HTR-8/SVneo (cell line): ENCODE results near the gene RRBP1.

Experiments used
- DNase-seq: peaks from one replicate; pipeline ENCODE4 v3.0.0; 2011; ENCODE audit warnings: low spot score, mixed read lengths; ENCODE audit not compliant: insufficient read length
- FAIRE-seq: peaks from 2 replicates; lab custom pipeline; 2011; peaks lifted over from hg19 to GRCh38; lab: Jason Lieb, UNC

The RRBP1 gene

DNA sequence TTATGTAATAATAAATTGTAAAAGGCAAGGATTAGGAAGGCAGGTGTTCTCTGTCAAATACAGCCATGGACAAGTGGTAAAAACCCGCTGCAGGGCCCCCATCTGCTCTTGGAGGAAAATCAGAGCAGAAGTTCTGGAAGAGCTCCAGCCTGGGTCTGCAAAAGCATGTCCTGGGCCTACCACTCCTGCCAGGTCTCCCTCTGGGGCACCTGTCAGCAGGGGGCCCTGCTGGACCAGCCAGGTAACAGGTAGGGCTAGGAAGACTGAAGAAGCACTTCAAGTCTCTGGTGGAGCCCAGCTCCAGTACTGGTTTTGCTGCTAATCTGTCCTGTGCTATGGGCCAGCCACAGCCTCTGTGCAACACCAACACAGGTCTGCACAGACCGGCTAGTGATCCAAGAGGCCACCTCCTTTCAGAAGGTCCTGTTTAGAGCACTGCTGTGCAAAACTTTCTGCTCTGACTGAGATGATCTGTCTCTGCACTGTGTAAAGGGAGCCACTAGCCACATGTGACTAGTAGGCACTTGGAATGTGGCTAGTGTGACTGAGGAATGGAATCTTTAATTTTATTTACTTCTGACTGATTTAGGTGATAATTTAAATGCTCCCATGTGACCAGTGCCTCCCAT, 30.2 kb downstream of the RRBP1 start:
- DNase-seq: no peak
- FAIRE-seq: no peak

DNA sequence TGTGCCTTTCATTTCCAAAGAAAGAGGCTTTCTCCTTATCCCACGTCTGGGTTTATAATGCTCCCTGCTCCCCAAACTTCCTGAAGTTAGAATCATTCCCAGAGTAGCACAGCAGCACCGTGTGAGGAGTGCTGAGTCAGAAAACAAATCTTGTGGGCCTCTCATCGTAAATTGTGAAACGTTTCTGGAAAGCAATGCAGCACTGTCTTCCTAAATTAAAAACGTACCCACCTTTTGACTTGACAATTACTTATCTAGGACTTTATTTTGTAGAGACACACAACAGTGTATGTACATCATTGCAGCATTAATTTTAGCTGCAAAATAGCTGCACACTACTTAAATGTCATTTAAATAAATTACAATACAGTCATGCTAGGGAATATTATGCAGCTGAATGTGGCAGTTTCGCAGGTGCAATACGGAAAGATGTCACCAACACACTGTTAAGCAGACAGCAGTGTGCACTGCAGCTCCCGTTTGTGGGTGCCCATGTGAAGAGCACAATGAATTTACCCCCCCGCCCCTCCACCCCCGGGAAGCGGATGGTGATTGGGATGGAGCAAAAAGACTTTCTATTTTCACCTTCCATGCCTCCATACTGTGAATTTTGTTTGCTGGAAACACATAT, 30.8 kb downstream of the RRBP1 start:
- DNase-seq (no peak), FAIRE-seq (no peak)

DNA sequence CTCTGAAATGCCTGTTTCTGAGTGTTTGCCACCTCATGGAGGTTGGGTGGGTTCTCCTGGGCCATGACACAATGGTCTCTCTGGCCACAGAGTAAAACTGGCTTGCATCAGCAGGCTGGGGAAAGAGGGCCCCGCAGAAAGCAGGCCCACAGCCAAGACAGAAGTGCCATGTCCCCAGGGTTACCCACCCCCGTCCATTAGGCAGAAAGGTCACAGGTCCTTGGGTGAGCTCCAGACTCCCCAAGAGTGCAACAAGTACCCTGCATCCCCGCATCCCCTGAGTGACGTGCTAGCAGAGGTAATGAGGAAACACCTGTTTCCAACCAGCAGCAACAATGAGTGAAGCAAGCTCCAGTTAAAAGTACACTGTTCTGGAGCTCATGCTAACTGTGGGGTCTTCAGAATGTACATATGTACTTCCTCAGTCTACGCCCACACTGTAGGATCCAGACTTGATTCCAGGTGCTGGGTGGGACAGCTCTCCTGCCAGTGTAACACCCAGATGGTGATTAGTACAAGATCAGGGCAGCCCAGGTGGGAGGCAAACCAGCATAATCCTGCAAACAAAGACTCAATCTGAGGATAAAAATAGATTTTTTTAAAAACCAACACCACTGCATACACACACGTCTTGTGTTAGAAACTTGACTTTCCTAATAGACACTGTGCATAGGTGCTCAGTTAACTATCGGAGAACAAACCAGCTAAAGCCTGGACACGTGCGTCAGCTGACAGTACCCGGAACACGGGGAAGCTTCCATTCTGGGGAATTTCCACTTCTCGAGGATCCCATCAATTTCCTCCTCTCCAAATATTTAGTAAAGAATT, 31.5 kb downstream of the RRBP1 start:
- no peak for DNase-seq
- FAIRE-seq: no peak

DNA sequence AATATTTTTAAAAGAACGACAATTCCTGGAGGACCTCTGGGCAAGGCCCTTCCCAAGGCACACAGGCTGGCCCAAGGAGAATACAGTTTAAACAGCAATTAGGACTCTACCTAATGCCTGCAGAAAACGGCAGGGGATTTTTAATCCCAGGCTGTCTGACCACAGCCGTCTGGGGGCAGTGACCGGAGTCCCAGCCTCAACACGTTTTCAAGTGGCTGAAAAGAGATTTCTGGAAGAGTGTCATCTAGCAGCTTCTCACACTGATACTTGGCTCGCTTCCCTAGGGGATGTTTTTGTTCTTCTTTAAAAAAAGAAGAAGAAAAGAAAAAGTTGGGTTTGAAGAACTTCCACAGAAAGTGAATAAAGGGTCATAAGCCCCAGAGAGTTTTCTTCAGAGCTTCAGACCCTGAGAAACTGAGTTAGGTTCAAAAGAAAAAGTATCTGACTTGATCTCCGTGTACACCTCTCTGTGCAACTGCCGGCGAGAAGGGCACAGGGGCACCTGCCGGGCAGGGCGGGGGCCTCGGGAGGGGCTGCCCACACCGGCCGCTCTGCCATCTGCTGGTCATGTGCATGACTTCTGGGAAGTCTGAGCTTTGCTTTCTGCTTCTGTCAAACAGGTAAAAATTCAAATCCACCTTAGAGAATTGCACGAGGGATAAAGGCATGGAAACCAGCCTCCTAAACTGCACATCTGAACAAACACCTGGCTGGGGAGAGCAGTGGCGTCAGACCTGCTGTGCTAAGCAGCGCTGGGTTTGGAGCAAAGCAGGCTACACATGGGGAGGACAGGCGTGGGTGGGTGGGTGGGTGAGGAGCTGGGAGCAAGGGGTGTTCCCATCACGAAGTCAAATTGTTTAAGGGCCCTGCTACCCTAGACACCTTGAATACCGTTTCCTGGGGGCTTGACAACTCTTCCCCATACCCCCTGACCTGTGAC, 33.0 kb downstream of the RRBP1 start:
- no peak for DNase-seq
- FAIRE-seq: no peak

DNA sequence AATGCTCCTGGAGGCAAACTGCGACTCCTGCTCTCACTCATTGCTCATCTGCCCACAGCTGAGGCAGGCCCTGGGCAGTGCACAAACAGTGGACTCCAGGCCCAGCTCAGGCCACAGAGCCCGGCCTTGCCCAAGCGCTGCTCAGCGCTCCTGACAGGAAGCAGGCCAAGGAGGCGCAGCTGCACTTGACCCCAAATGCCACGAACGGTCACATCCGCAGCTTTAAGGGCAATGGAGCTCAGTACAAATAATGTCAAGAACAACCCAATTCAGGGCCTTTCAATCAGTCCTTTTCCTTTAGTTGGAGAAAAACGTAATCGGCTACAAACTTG, 33.8 kb downstream of the RRBP1 start:
- DNase-seq (no peak), FAIRE-seq (no peak)

DNA sequence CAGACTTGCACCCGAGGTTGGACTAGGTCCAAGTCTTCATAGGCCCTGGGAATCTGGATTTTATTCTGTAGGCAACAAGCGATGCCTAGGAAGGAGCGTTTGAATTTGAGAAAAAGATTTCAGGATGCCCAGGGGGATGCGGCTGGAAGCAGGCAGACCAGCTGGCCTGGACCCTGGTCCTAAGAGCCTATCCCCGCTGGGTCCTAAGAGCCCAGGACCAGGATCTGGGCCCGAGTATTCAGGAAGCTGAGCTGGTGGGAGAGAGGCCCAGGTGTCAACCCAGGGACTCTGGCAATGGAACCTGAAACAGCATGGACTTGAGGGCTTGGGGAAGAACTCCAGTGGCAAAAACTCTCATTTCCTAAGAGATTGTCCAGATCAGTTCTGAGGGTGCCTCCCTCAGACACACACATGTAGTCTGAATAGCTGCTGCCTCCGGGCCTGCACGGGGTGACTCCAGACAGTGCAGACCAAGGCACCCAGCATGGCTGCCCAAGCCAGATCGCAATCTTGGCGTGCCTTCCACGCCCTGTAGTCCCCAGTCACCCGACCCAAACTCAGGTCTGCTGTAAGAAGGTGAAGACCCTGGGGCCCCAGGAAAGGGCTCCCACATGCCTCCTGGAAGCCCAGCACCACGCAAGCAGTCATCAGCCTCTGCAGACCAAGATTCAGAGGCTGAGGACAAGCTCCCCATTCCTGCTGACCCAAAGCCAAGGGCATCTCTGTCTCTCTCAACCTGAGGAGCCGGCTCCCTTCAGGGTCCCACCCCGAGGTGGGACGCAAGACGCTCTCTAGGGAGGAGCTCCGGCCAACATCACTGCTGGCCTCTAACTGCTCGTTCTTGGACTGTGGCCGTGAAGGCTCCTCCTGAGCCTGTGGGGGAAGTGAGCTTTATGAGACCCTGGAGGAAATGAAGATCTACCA, 34.4 kb downstream of the RRBP1 start:
- no peak for FAIRE-seq
- no peak for DNase-seq

DNA sequence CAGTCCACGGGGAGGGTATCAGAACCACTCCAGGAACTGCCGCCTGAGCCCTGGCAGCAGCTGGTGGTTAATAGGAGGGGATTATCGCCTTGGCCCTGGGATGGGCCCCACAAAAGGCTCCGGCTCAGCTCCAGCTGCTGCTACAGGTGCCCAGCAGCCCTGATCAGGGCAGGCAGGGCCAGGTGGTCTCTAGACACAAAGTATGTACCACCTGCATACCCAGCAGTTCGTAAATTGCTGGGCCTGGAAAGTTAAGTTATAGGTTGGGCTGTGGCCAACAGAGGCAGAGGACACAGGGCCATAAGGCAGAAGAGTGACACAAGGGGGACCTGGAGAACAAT, 35.1 kb downstream of the RRBP1 start:
- no peak for DNase-seq

DNA sequence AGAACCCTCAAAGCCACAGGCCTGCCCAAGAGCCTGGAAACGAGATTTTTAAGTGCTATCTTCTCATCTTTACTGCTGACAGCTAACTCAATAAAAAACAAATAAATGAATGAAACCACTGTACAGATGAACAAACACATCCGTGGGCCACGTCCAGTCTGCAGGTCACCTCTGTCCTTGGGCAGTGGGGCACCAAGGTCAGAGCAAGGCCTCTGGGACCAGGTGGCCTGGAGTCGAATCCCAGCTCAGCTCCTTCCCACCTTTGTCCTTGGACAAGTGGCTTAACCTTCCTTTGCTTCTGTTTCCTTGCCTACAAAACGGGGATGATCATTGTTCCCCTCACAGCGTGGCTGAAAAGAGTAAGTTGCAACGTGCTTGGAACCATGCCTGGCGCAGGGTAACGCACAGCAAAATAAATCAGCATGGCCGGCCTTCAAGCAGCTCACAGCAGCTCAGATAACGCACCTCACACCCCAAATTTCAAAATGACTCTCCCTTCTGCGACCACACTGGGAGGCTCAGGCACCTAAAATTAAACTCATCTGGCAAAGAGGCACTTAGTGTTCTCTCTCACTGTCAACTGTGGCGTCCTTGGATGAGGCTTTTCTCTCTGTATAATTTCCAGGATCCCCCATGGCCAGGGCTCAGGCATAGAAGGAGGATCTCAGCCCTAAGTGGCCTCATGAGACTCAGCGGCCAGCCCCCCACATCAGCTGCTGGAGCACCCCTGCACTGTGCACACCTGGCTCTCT, 35.7 kb downstream of the RRBP1 start:
- FAIRE-seq (no peak), DNase-seq (no peak)

More for the DNA sequence above, 35.1 kb downstream of the RRBP1 start:
- FAIRE-seq: no peak

DNA sequence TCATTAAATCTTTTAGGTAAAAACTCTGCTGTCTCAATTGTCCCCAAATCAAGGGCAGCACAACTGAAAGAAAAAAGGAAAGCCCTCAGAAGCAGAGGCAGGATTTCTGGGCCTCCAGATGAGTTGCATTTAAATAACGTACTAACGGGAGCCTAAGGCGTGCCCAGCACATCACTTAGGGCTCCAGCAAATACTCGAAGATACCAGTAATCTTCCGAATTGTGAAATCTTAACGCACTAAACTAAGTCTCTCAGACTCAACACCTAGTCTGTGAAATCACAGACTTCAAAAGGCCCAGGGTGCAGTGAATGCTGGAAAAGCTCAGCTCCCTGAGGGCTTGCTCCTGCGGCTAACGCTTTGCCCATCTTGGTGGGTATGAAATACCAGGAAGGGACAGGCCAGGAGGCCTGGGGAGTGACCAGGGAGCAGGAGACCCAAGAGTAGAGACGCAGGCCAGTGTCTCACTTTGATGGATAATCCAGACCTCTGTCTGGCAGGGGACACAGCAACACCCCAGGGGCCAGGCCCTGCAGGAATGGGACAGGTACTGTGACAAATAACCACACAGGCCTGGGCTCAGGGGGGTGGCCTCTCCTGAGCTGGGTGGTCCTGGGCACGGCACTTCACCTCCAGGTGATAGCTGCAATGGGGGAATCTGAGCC, 36.4 kb downstream of the RRBP1 start:
- no peak for DNase-seq
- no peak for FAIRE-seq

DNA sequence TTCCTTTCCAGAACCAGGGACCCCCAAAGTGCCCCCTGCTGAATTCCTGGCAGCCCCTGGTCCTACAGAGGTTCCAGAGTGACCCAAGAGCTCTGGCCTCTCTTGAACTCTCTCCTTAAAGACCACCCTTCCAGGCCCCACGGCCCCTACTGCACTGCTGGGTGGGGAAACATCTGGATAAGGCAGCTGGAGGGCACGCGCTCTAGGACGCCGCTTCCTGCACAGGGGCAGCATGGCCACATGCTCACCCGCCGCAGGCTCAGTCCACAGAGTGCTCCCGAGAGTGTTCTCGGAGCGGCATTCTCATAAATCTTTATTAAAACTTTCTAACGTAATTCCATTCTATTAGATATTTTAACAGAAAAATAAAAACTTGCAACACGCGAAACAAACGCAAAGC, 37.0 kb downstream of the RRBP1 start:
- no peak for DNase-seq
- no peak for FAIRE-seq

DNA sequence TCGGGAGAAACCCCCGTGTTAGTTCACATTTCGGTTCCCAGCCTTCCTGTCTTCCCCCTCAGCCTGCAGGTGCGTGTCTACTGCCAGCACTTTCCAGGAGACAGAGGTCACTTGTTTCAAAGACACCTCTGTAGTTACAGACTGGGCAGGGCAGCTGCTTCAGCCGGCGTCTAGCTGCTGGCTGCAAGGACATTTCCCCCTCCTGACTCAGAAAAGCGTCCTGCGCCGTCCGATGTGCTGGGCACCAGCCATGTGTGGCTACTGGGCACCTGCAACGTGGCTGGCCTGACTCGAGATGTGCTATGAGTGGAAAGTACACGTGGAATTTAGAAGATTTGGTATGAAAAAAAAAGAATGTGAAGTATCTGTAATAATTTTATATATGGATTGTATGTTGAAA, 37.6 kb downstream of the RRBP1 start:
- DNase-seq (no peak), FAIRE-seq (no peak)

DNA sequence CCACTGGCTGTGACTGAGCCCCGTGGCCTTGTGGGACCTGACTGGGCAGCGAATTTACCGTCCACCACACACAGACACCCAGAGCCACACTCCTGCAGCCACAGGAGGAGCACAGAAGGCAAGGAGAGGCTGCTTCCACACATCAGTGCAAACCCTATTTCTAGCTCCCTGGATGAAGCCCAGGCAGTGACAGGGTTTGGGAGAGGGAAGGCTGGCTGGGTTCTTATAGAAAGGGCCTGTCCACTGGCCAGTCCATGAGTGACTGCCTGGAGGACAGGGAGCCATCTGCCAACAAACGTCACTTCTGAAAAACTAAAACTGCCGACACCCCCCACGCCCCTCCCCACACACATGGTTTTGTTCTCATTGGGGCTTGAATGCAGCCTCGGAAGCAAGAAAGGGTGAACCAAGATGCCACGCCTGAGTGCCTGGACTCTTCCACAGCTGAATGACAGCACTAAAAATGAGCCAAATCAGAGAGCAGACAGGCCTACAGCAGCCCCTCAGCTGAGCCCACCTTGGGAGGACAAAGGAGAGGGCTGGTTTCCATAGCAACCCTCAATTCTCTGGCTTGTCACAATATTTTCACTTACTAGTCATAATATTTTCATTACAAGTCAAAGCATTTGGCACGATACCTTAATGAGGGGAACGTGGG, 38.4 kb downstream of the RRBP1 start:
- DNase-seq (no peak), FAIRE-seq (no peak)

DNA sequence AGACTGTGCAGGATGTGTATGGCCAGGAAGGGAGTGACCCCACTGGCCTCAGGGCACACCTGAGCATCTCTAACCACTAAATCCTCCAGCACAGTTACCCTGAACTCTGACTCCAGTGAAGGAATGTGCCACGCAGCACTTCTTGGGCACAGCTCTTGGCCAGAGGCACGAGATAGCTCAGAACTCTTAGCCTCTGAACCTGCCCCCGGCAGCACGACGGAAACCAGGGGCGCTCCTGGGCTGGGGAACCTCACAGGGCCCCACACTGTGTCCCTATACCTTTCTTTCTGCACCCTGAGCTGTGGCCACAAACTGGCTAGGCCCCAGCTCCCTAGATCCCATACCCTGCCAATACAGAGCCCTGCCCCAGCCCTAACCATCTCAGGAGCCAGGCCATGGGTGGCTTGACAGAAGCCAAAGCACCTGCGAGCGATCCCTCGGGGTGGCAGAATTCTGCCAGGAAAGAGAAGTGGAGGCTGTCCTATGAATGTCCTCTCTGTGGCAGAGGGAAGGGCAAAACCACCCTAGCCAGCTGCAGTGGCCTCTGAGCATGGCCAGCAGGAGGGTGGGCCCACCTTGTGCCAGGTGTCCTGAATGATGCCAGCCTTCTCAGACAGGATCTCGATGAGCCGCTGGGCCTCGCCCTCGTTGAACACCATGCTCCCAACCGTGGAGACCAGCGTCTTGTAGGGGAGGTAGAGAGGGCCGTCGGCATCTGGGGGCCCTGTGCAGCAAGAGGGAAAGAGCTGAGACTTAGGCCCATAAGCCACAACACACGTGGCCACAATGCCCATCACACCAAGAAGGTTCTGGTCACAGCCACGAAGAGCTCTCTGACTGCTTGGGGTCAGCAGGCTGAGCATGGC, 39.4 kb downstream of the RRBP1 start:
- FAIRE-seq: no peak
- DNase-seq: no peak

DNA sequence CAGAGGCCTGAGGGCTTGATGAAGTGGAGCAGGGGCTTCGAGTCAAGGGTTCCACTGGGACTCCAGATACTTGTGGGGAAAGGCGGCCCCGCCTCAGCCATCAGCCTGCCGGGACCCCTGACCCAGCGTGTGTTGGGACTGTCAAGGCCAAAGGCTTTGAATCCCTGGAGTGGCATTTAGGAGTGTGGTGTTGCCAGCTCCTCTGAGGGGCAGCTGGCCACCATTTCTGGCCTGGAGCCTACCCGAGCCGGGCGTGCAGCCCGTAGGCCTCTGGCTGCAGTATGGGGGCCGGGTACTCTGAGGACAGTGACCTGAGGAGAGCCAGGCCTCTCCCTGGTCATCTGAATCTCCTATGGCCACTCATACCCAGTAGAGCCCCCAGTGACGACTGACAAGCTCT, 40.0 kb downstream of the RRBP1 start:
- no peak for DNase-seq
- no peak for FAIRE-seq

DNA sequence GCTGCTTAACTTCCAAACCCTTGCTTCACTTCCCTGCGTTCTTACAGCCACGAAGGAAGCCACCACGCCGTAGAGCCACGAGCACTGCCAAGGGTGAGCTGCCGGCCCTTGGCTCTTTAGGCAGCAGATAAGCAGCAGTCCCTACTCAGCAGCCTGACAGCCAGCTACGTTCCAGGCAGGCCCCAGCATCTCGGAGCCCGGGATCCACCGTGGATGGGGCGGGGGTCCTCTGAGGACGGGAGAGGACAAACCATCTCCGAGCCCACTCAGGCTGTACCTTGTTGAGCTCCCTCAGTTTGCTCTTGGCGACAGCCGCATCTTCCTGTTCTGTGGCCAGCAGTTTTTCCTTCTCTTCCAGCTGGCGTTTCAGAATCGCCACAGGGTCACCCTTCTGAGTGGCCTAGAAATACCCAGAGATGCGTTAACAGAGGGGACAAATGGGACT, 40.5 kb downstream of the RRBP1 start:
- no peak for DNase-seq
- no peak for FAIRE-seq

DNA sequence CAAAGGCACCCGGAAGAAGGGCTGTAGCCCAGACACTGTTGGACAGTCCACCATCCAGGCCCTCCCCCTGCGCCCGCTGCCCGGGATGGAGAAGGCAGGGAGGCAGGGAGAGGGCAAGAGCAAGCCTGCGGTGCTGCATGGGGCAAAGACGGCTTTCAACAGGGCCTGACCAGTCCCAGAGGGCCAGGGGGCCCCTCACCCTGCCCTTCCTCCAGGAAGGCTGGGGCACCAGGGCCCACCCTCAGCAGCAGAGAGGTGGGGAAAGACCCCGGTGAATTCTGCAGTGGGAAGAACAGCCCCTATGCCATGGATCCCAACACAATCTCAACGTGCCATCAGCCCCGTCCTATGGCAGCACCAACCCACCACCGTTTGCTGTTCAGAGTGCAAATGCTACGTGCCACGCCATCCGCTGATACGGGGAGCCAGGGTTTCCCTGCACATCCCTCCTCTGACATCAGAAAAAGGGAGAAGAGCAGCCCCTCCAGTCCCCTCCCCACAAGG, 41.1 kb downstream of the RRBP1 start:
- FAIRE-seq: no peak

More for the DNA sequence above, 41.1 kb downstream of the RRBP1 start:
- DNase-seq: no peak
